HAP-1 (cell line): Measurements from ENCODE around the gene KDELR1.

Source experiments
- DNase-seq, 2 experiments: peaks; one replicate each; pipeline ENCODE4 v3.0.0-alpha.2; 2016 to 2020; ENCODE audit warnings: low spot score in 2 of 2
- H3K27me3 ChIP-seq: fragments of 250-450 bp; sonication (Bioruptor Pico); 2 replicates; pipeline ENCODE4 v1.5.1; 2020; ENCODE audit warnings: low read depth, mild to moderate bottlenecking, moderate library complexity
- H3K36me3 ChIP-seq: fragments of 250-450 bp; sonication (Bioruptor Pico); replicated peaks from 2 replicates; pipeline ENCODE4 v1.5.1; 2020; ENCODE audit warnings: mild to moderate bottlenecking
- H3K4me1 ChIP-seq: fragments of 250-450 bp; sonication (Bioruptor Pico); 2 replicates; pipeline ENCODE4 v1.5.1; 2020; ENCODE audit warnings: mild to moderate bottlenecking
- H3K4me3 ChIP-seq: fragments of 250-450 bp; sonication (Bioruptor Pico); 2 replicates; pipeline ENCODE4 v1.5.1; 2020; ENCODE audit warnings: mild to moderate bottlenecking, moderate library complexity
- H3K9me3 ChIP-seq: fragments of 250-450 bp; sonication (Bioruptor Pico); 2 replicates; pipeline ENCODE4 v1.5.1; 2020; ENCODE audit warnings: mild to moderate bottlenecking, moderate library complexity
- in situ Hi-C: fragments of 300-500 bp; cut with MboI; formaldehyde crosslinking; loops from 3 replicates; pipeline ENCODE4 v1.14.3; 2020; ENCODE audit warnings: low sequenced_read_pairs, inconsistent platforms, mixed read lengths

Gene KDELR1

DNA sequence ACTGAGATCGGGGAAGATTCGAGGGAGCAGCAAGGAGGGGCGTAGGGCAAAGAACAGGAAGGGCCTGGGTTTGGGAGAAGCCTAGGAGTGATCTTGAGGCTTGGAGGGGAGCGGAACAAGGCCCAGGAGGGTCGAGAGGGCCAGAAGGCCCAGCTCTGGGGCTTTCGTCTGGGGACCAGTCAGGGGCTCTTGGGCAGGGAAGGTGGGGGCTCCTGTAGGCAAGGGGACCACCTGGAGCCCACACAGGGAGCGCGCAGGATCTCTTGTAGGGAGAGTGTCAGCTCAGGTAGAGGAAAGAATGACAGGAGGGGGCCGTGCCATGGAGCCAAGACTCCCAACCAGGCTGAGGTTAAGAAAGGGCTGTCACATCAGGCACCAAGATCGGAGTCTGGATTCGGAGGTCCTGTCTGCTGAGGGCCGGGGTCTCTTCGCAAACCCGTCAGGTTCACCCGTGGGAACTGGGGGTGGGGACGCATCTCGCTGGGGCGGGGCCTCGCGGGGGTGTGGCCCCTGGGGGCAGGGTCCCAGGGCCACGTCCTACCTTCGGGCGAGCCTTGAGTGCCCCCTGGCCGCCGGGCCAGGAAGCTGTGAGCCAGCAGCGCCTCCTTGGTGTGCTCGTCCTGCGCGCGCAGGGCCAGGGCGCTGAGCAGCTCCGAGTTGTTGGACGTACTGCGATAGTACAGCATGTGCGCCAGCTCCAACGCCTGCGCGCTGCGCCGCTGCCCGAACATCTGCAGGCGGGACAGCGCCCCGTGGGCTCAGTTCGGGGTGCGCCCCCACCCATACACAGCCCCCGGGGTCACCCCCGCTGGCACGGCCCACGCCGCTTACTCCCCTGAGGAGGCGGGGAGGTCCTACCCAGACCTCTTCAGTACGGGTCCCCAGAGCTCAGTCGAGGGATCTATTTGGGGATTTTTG is 57.6 kb downstream of the KDELR1 start:
- Histone ChIP-seq H3K9me3 (no peaks in the 10 kb centered on the region), H3K4me3 (peak overlapping the region; percentile 38), H3K36me3 (no peaks in the 10 kb centered on the region), H3K27me3 (no peaks in the 10 kb centered on the region), H3K4me1 (peaks cover 16% of the 10 kb centered on the region)
- peak; percentile 87 to 94 for DNase-seq
- in situ Hi-C loops: no loop called here

DNA sequence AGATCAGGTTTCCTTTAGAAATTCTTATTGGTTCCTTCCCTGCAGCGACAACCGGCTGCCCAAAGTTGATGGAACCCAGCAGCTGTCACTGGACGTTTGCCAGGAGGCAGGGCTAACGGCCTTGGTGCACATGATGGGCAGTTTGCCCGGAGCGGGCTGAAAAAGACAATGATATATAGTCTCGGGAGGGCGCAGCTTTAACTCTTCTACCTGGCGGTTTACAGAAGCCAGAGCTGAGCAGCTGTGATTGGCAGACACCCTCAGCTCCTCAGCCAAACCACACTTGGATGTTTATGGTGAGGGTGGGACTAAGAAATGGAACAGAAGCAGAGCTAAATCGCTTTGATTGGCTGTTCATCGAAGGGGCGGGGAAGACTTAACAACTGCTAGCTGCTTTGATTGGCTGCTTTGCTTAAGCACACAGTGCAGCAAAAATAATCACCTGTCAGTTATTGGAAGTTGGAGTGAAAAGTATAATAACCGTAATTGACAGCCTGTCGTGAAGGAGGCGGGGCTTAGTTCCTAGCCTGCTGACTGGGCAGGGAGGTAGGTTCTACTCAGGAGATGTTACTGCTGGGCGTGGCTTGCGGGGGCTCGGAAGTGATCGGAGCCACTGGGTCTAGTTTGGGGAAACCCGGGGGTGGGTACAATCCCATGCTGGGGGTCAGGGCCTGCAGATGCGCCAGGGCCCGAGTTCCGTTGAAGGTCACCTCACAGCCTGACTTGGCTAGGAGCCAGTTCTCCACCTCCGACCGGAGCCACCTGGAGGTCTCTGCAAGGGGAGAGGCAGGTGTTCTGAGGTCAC is 58.5 kb downstream of the KDELR1 start:
- Histone ChIP-seq H3K9me3 (no peaks in the 10 kb centered on the region), H3K4me1 (peaks cover 16% of the 10 kb centered on the region), H3K36me3 (no peaks in the 10 kb centered on the region), H3K27me3 (no peaks in the 10 kb centered on the region), H3K4me3 (peak overlapping the region; percentile 38)
- DNase-seq: peak; percentile 97 to 100
- in situ Hi-C loops: no loop called here
